SK-N-SH (cell line): ENCODE measurements around the gene SFXN3.

Source experiments
- CHD2 ChIP-seq: fragments of 150-350 bp; IDR thresholded peaks from 2 replicates; pipeline ENCODE4 v1.6.1; 2018; ENCODE audit warnings: low read length; ENCODE audit not compliant: partially characterized antibody
- CTCF ChIP-seq: fragments of 200-600 bp; sonication (generic); IDR thresholded peaks from 2 replicates; pipeline ENCODE4 v1.6.1; 2017; ENCODE audit warnings: antibody characterized with exemption, mild to moderate bottlenecking, moderate library complexity
- EP300 ChIP-seq, 2 experiments: IDR thresholded peaks; 2 replicates each; pipeline versions ENCODE4 v1.4.0 to v1.6.1; 2012; ENCODE audit warnings: borderline replicate concordance in 1 of 2, low read depth in 1 of 2, low read length in 1 of 2
- EZH2phosphoT487 ChIP-seq: fragments of 200-600 bp; sonication (generic); IDR thresholded peaks from 2 replicates; pipeline ENCODE4 v1.6.1; 2017; ENCODE audit warnings: low read depth, mixed run types, mild to moderate bottlenecking, antibody characterized with exemption, moderate library complexity, borderline replicate concordance
- POLR2AphosphoS5 ChIP-seq: IDR thresholded peaks from 2 replicates; pipeline ENCODE4 v1.6.1; 2012; ENCODE audit warnings: low read depth, low read length
- REST ChIP-seq: IDR thresholded peaks from 2 replicates; pipeline ENCODE4 v1.6.1; 2012; ENCODE audit warnings: mild to moderate bottlenecking, low read depth, low read length, moderate library complexity

GRCh38 chr10:101054876-101055275 is 23.8 kb downstream of the SFXN3 start:
- no peak for TF ChIP-seq CTCF
- no peak for TF ChIP-seq EP300 (IDR thresholded peaks at IDR 0.05; ENCODE audit: borderline replicate concordance in 1 of 2, low read depth in 1 of 2, low read length in 1 of 2)
- no peak for TF ChIP-seq EZH2phosphoT487
- TF ChIP-seq CHD2: no peak
- no peak for TF ChIP-seq POLR2AphosphoS5
- no peak for TF ChIP-seq REST
